GM12878 (cell line): ENCODE results near the gene SLX9. TPM values are rescaled to one million over a fixed set of nuclear protein-coding genes. Genes with fewer than 3 reads are reported as not detected.

Experiments
- ATAC-seq: fragments of 200-7000 bp; cut with Tn5 transposase; 3 replicates; pipeline ENCODE4 v1.9.1; 2020; ENCODE audit warnings: mild to moderate bottlenecking, moderate library complexity
- BruUV-seq: library from RNA; stranded (reverse); fragments of 400-500 nt; replicated peaks from 2 replicates; lab custom pipeline; 2021; lab: Mats Ljungman, UMichigan
- CTCF ChIA-PET: fragments of 300-600 bp; sonication (Branson Sonifier 250); formaldehyde crosslinking; extraction: SDS; loops from one replicate; lab custom pipeline; 2021; ENCODE audit warnings: inconsistent platforms; lab: Yijun Ruan, JAX
- POLR2A ChIA-PET: fragments of 350-600 bp; formaldehyde crosslinking; extraction: SDS; loops from one replicate; lab custom pipeline; 2021; ENCODE audit warnings: inconsistent platforms; lab: Charles Lee
- RAD21 ChIA-PET: fragments of 300-600 bp; sonication (Branson Sonifier 250); formaldehyde crosslinking; loops from one replicate; lab custom pipeline; 2023; ENCODE audit warnings: antibody characterized with exemption; ENCODE audit not compliant: unreplicated experiment; lab: Charles Lee
- SMC1A ChIA-PET: fragments of 300-600 bp; sonication (Branson Sonifier 250); formaldehyde crosslinking; loops from one replicate; lab custom pipeline; 2023; ENCODE audit not compliant: unreplicated experiment, uncharacterized antibody; lab: Charles Lee
- DNase-seq: peaks from one replicate; pipeline ENCODE4 v3.0.0-alpha.2; 2011; ENCODE audit warnings: low read depth, low spot score
- FAIRE-seq: peaks from 3 replicates; lab custom pipeline; 2011; peaks lifted over from hg19 to GRCh38; lab: Jason Lieb, UNC
- H2AFZ ChIP-seq: 2 replicates; pipeline ENCODE4 v1.6.0; 2011; ENCODE audit warnings: low read depth, low read length, control low read depth; ENCODE audit not compliant: control insufficient read depth
- H3K27ac ChIP-seq: 2 replicates; pipeline ENCODE4 v1.5.1; 2011; ENCODE audit warnings: control low read depth; ENCODE audit not compliant: control insufficient read depth, insufficient read depth
- H3K27me3 ChIP-seq, 2 experiments: replicated peaks in 1 of 2; 2 replicates each; pipeline versions ENCODE4 v1.6.0 to v1.6.1; 2011; ENCODE audit warnings: low read length in 1 of 2; ENCODE audit not compliant: control insufficient read depth in 2 of 2, insufficient read depth in 2 of 2
- H3K36me3 ChIP-seq, 2 experiments: 2 replicates each; pipeline ENCODE4 v1.5.1; 2011; ENCODE audit warnings: low read length in 1 of 2; ENCODE audit not compliant: control insufficient read depth in 2 of 2, insufficient read depth in 2 of 2
- H3K4me1 ChIP-seq: 2 replicates; pipeline ENCODE4 v1.6.1; 2011; ENCODE audit warnings: mild to moderate bottlenecking, low read length, moderate library complexity, mixed read lengths; ENCODE audit not compliant: control insufficient read depth, insufficient read depth
- H3K4me2 ChIP-seq: 2 replicates; pipeline ENCODE4 v1.6.0; 2011; ENCODE audit warnings: control low read depth; ENCODE audit not compliant: control insufficient read depth, insufficient read depth
- H3K4me3 ChIP-seq: fragments of 200-600 bp; sonication (generic); 2 replicates; pipeline ENCODE4 v1.5.1; 2016
- H3K79me2 ChIP-seq: 2 replicates; pipeline ENCODE4 v1.6.0; 2011; ENCODE audit warnings: low read length; ENCODE audit not compliant: control insufficient read depth, insufficient read depth
- H3K9ac ChIP-seq: 2 replicates; pipeline ENCODE4 v1.8.0; 2011; ENCODE audit warnings: low read length, control low read depth, mixed read lengths; ENCODE audit not compliant: control insufficient read depth, insufficient read depth
- H3K9me3 ChIP-seq: replicated peaks from 3 replicates; pipeline ENCODE4 v1.5.1; 2011; ENCODE audit warnings: mild to moderate bottlenecking, low read length; ENCODE audit not compliant: control insufficient read depth, insufficient read depth
- H4K20me1 ChIP-seq: 2 replicates; pipeline ENCODE4 v1.6.0; 2011; ENCODE audit not compliant: control insufficient read depth, insufficient read depth
- CBX5 ChIP-seq: sonication (generic); IDR thresholded peaks from 2 replicates; pipeline ENCODE4 v1.6.1; 2016; ENCODE audit warnings: low read depth, moderate library complexity, mild to moderate bottlenecking, inconsistent platforms
- CREM ChIP-seq: IDR thresholded peaks from 2 replicates; pipeline ENCODE4 v1.6.1; 2014; ENCODE audit warnings: antibody characterized with exemption, low read depth
- DPF2 ChIP-seq: fragments of 450-650 bp; IDR thresholded peaks from 2 replicates; pipeline ENCODE4 v1.6.1; 2017; ENCODE audit warnings: mild to moderate bottlenecking
- EZH2 ChIP-seq: IDR thresholded peaks from 2 replicates; pipeline ENCODE4 v1.6.1; 2012; ENCODE audit warnings: low read depth, mild to moderate bottlenecking, control low read depth, inconsistent platforms, low read length, borderline replicate concordance; ENCODE audit not compliant: control insufficient read depth
- IKZF2 ChIP-seq, 2 experiments: fragments of 450-650 bp; IDR thresholded peaks; 2 replicates each; pipeline ENCODE4 v1.6.1; 2017; ENCODE audit warnings: mild to moderate bottlenecking in 2 of 2, moderate library complexity in 2 of 2
- NFXL1 ChIP-seq: fragments of 450-650 bp; IDR thresholded peaks from 2 replicates; pipeline ENCODE4 v1.6.1; 2017; ENCODE audit warnings: antibody characterized with exemption, mild to moderate bottlenecking, borderline replicate concordance
- PML ChIP-seq: IDR thresholded peaks from 2 replicates; pipeline ENCODE4 v1.6.1; 2012; ENCODE audit warnings: low read length, inconsistent platforms
- SMAD1 ChIP-seq: fragments of 450-650 bp; IDR thresholded peaks from 2 replicates; pipeline ENCODE4 v1.6.1; 2018; ENCODE audit warnings: mild to moderate bottlenecking, low read depth; ENCODE audit not compliant: partially characterized antibody
- SPI1 ChIP-seq: IDR thresholded peaks from 2 replicates; pipeline ENCODE4 v1.6.1; 2011; ENCODE audit warnings: low read depth, mild to moderate bottlenecking, low read length, moderate library complexity, borderline replicate concordance; ENCODE audit not compliant: insufficient read depth
- SRF ChIP-seq, 2 experiments: IDR thresholded peaks; 2 replicates each; pipeline ENCODE4 v1.6.1; 2011; ENCODE audit warnings: low read depth in 2 of 2, low read length in 2 of 2, mild to moderate bottlenecking in 1 of 2, moderate library complexity in 1 of 2
- USF1 ChIP-seq: IDR thresholded peaks from 2 replicates; pipeline ENCODE4 v1.6.1; 2011; ENCODE audit warnings: borderline replicate concordance, low read depth, mild to moderate bottlenecking, moderate library complexity, mixed read lengths, low read length; ENCODE audit not compliant: insufficient read depth; ENCODE audit errors: extremely low read length
- YBX1 ChIP-seq: fragments of 450-650 bp; IDR thresholded peaks from 2 replicates; pipeline ENCODE4 v1.6.1; 2016; ENCODE audit warnings: antibody characterized with exemption
- WGBS: methylation state at CpG from one replicate; pipeline ENCODE4 v1.1.6; 2016; ENCODE audit warnings: low lambda C conversion rate; ENCODE audit not compliant: insufficient replicate concordance, insufficient coverage; ENCODE audit errors: missing lambda C conversion rate; 5-methylcytosine and 5-hydroxymethylcytosine counted together
- in situ Hi-C: fragments of 300-500 bp; cut with MboI; formaldehyde crosslinking; loops from 9 replicates; pipeline ENCODE4 v1.14.3; 2018; ENCODE audit warnings: mixed read lengths
- intact Hi-C: fragments of 100-400 bp; cut with micrococcal nuclease; formaldehyde crosslinking; loops from one replicate; pipeline ENCODE4 v1.14.2; 2022; ENCODE audit not compliant: unreplicated experiment
- polyA plus RNA-seq, 11 experiments: library from polyadenylated mRNA; depleted of rRNA in 4 of 11; unstranded in 6 of 11; stranded (reverse) in 5 of 11; fragments of >200 nt; fragmentation: Nextera tagmentation in 4 of 11; fragmentation: Illumina TruSeq in 1 of 11; extraction: Ambion mirVana in 4 of 11; extraction: Trizol in 1 of 11; gene quantifications; 1 replicate in 1 of 11; 2 replicates in 10 of 11; pipeline versions ENCODE4 v1.2.1 to v1.2.3, GENCODE V29; 2011 to 2016; ENCODE audit warnings: inconsistent platforms in 2 of 11, missing spikeins in 2 of 11, low read depth in 1 of 11
- total RNA-seq, 4 experiments: library from RNA; depleted of rRNA in 3 of 4; stranded (reverse); fragments of >200 nt in 3 of 4; fragmentation: Illumina TruSeq in 1 of 4; extraction: Trizol in 1 of 4; gene quantifications; 2 replicates each; pipeline versions ENCODE4 v1.2.1 to v1.2.3, GENCODE V29; 2013 to 2021
- TF ChIP-seq, protein P1 (sequence below): IDR thresholded peaks from 2 replicates; pipeline ENCODE4 v1.6.1; 2011; ENCODE audit warnings: mild to moderate bottlenecking, low read depth, low read length, moderate library complexity; ENCODE audit not compliant: insufficient replicate concordance
- TF ChIP-seq, protein P2 (sequence below): IDR thresholded peaks from 2 replicates; pipeline ENCODE4 v1.6.1; 2012; ENCODE audit warnings: mild to moderate bottlenecking, low read depth, low read length
- TF ChIP-seq, protein P3 (sequence below): fragments of 450-650 bp; IDR thresholded peaks from 2 replicates; pipeline ENCODE4 v1.6.1; 2017; ENCODE audit warnings: mild to moderate bottlenecking, moderate library complexity

The SLX9 gene
- total and polyA plus RNA-seq, 10 of the 15 experiments (the other 5 are each of a cell fraction or from before 2014, with no cell fraction given), result 0.69 to 81.3 (median 33.9) TPM

DNA sequence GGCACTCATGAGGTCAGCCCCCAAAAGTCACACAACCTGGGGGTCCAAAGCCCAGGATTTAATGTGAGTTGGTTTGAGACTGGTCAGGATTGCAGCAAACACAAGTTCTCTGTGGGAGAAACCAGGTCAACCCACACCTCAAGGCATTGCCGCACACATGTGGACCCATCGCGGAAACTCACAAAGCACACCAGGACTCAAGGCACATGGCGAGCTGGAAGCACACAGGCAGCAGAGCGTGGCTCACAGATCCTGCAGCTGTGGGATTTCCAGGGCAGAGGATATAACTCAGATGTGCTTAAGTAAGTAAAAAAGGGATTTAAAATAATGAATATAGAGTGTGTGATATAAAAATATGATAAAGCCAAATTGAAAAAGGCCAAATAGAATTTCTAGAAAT is 82.9 kb downstream of the SLX9 start:
- WGBS, result 61% methylated on average over 5 of the region's 5 CpGs
- SMC1A ChIA-PET, result interaction anchor here (1.5 kb wide), 1 partner anchor 32 kb away, joined by 3 read pairs; no protein-coding TSS in a partner anchor
- Histone ChIP-seq H2AFZ (no peak overlapping the region), H3K27me3 (peaks cover 0 to 2% of the 10 kb centered on the region in 2 experiments; a peak in 1 of 4 replicates), H3K27ac (no peak overlapping the region), H3K4me3 (no peak overlapping the region), H3K79me2 (no peaks in the 10 kb centered on the region), H4K20me1 (no peaks in the 10 kb centered on the region), H3K9me3 (no peaks in the 10 kb centered on the region; the same call in 1 of the 3 replicates), H3K4me2 (no peak overlapping the region), H3K9ac (no peak overlapping the region), H3K4me1 (no peaks in the 10 kb centered on the region), H3K36me3 (no peaks in the 10 kb centered on the region)
- RAD21 ChIA-PET, result interaction anchor here (0.7 to 1.3 kb wide), 2 partner anchors 106 to 118 kb away, joined by 3 read pairs; no protein-coding TSS in a partner anchor
- intact Hi-C loops, result no loop called here
- in situ Hi-C loops, result no loop called here
- POLR2A ChIA-PET, result no interaction called here
- DNase-seq (no peak), ATAC-seq (no peak), FAIRE-seq (no peak)
- BruUV-seq, result no TSS peak
- CTCF ChIA-PET, result interaction anchor here (0.6 kb wide), 1 partner anchor 73 kb away, joined by 4 read pairs; no protein-coding TSS in a partner anchor
- TF ChIP-seq SPI1 (no peak), IKZF2 (IDR thresholded peaks at IDR 0.05) (no peak), EZH2 (no peak), DPF2 (no peak), SRF (IDR thresholded peaks at IDR 0.05; ENCODE audit: low read depth in 2 of 2, low read length in 2 of 2) (no peak), YBX1 (no peak), USF1 (no peak), NFXL1 (no peak), CBX5 (no peak), SMAD1 (no peak), CREM (no peak), PML (no peak)
- TF ChIP-seq, protein P1, sequence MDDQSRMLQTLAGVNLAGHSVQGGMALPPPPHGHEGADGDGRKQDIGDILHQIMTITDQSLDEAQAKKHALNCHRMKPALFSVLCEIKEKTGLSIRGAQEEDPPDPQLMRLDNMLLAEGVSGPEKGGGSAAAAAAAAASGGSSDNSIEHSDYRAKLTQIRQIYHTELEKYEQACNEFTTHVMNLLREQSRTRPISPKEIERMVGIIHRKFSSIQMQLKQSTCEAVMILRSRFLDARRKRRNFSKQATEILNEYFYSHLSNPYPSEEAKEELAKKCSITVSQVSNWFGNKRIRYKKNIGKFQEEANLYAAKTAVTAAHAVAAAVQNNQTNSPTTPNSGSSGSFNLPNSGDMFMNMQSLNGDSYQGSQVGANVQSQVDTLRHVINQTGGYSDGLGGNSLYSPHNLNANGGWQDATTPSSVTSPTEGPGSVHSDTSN, result no peak
- TF ChIP-seq, protein P2, sequence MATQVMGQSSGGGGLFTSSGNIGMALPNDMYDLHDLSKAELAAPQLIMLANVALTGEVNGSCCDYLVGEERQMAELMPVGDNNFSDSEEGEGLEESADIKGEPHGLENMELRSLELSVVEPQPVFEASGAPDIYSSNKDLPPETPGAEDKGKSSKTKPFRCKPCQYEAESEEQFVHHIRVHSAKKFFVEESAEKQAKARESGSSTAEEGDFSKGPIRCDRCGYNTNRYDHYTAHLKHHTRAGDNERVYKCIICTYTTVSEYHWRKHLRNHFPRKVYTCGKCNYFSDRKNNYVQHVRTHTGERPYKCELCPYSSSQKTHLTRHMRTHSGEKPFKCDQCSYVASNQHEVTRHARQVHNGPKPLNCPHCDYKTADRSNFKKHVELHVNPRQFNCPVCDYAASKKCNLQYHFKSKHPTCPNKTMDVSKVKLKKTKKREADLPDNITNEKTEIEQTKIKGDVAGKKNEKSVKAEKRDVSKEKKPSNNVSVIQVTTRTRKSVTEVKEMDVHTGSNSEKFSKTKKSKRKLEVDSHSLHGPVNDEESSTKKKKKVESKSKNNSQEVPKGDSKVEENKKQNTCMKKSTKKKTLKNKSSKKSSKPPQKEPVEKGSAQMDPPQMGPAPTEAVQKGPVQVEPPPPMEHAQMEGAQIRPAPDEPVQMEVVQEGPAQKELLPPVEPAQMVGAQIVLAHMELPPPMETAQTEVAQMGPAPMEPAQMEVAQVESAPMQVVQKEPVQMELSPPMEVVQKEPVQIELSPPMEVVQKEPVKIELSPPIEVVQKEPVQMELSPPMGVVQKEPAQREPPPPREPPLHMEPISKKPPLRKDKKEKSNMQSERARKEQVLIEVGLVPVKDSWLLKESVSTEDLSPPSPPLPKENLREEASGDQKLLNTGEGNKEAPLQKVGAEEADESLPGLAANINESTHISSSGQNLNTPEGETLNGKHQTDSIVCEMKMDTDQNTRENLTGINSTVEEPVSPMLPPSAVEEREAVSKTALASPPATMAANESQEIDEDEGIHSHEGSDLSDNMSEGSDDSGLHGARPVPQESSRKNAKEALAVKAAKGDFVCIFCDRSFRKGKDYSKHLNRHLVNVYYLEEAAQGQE, result no peak
- TF ChIP-seq, protein P3, sequence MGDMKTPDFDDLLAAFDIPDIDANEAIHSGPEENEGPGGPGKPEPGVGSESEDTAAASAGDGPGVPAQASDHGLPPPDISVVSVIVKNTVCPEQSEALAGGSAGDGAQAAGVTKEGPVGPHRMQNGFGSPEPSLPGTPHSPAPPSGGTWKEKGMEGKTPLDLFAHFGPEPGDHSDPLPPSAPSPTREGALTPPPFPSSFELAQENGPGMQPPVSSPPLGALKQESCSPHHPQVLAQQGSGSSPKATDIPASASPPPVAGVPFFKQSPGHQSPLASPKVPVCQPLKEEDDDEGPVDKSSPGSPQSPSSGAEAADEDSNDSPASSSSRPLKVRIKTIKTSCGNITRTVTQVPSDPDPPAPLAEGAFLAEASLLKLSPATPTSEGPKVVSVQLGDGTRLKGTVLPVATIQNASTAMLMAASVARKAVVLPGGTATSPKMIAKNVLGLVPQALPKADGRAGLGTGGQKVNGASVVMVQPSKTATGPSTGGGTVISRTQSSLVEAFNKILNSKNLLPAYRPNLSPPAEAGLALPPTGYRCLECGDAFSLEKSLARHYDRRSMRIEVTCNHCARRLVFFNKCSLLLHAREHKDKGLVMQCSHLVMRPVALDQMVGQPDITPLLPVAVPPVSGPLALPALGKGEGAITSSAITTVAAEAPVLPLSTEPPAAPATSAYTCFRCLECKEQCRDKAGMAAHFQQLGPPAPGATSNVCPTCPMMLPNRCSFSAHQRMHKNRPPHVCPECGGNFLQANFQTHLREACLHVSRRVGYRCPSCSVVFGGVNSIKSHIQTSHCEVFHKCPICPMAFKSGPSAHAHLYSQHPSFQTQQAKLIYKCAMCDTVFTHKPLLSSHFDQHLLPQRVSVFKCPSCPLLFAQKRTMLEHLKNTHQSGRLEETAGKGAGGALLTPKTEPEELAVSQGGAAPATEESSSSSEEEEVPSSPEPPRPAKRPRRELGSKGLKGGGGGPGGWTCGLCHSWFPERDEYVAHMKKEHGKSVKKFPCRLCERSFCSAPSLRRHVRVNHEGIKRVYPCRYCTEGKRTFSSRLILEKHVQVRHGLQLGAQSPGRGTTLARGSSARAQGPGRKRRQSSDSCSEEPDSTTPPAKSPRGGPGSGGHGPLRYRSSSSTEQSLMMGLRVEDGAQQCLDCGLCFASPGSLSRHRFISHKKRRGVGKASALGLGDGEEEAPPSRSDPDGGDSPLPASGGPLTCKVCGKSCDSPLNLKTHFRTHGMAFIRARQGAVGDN, result no peak
